ENCODE measurements around the gene LRFN5. TPM values are rescaled to one million over a fixed set of nuclear protein-coding genes. Genes with fewer than 3 reads are reported as not detected.

LRFN5 gene
- total RNA-seq, 1 donor from 2014 or later, result 12.0 TPM

DNA sequence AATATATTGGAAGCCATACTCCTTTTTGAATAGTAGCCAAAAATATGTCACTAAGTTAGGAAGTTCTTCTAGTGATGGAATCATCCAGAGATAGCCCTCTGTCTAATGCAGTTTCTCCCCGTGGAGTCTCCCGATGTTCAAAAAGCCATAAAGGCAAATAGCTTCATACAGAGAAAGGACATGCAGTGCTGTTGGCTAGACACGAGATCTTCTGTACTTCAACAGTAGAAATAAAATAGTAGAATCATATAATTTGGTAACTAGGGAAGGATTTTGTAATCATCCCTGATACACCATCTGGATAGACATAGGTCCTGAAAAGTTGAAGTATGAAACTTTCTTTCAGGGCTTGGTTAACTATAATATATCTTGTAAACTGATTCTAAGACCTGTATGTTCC lies 27.6 kb downstream of the LRFN5 start:
- Histone ChIP-seq H3K27ac (ENCODE audit: low read depth, low read length) (no peak overlapping the region), H3K27me3 (ENCODE audit: control insufficient read depth in 3 of 3, insufficient read depth in 3 of 3, low read length in 3 of 3) (no peaks in the 10 kb centered on the region), H3K4me3 (ENCODE audit: low read length in 3 of 3) (no peak overlapping the region), H3K9ac (ENCODE audit: low read depth in 1 of 3, low read length in 3 of 3) (no peak overlapping the region), H3K4me1 (ENCODE audit: control insufficient read depth in 3 of 3, insufficient read depth in 3 of 3, low read length in 3 of 3) (no peaks in the 10 kb centered on the region), H3K36me3 (ENCODE audit: control insufficient read depth in 3 of 3, insufficient read depth in 3 of 3, low read length in 3 of 3) (no peaks in the 10 kb centered on the region), H3K9me3 (ENCODE audit: control insufficient read depth in 3 of 3, low read length in 3 of 3) (no peaks in the 10 kb centered on the region)

DNA sequence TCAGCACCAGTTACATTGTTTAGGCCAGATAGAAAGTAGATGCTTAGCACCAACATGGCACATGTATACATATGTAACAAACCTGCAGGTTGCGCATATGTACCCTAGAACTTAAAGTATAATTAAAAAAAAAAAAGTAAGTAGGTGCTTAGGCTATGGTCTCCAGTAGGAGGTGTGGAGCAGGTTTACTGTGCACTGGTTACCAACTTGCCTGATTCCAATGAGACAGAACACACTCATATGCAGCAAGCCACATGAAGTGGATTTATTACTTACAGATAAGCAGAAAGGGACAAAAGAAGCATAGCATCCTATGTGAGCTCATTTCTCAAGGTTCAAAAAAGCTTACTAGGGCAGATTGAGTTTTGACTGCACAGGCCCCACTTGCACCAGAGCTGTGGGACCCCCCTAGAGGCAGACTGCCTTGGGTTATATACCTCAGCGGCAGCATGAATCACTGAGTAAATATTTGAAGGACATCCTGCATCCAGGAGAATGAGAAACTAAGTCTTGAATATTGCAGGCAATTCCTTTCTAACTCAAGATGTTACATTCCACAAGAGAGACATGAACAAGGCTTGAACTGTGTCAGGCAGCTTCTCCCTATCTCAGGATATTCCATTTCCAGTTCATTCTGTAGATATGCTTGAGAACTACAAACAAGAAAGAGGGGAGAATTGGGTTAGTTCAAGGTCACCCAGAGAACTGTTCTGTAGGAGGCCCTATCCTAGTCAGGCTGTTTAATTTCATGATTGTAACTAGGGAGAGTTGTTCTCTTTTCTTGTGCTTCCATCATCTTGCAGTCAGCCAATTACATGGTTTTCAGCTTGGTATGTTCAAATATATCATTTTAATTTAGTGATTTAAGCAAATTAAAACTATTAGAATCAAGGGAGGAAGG lies 30.1 kb downstream of the LRFN5 start:
- H3K4me3 ChIP-seq (ENCODE audit: low read length in 3 of 3), result no peak overlapping the region
- H3K9me3 ChIP-seq (ENCODE audit: control insufficient read depth in 3 of 3, low read length in 3 of 3), result no peaks in the 10 kb centered on the region
- H3K27ac ChIP-seq (ENCODE audit: low read depth, low read length), result no peak overlapping the region

DNA sequence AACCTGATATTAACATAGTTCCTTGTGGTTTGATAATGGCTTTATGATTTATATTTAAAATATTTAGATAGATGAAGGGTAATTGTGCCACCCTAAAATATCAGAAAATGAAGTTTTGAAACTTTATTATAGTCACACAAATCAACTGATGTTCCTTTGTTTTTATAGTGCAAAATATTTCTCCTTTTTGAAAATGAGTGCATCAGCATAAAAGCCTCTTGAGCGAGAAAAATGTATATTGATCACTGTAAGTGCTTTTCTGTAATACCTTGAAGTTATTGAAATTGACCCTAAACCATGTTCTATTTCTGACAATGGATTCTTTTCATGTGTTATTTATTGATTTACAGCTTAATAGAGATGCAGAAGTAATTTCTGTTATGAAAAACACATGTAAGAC lies 35.0 kb downstream of the LRFN5 start:
- H3K4me1 ChIP-seq (ENCODE audit: control insufficient read depth in 3 of 3, insufficient read depth in 3 of 3, low read length in 3 of 3), result no peaks in the 10 kb centered on the region
- H3K4me3 ChIP-seq (ENCODE audit: low read length in 3 of 3), result no peak overlapping the region
- no peak overlapping the region for H3K9ac ChIP-seq (ENCODE audit: low read depth in 1 of 3, low read length in 3 of 3)
- no peaks in the 10 kb centered on the region for H3K27me3 ChIP-seq (ENCODE audit: control insufficient read depth in 3 of 3, insufficient read depth in 3 of 3, low read length in 3 of 3)
- H3K9me3 ChIP-seq (ENCODE audit: control insufficient read depth in 3 of 3, low read length in 3 of 3), result no peaks in the 10 kb centered on the region
- no peak overlapping the region for H3K27ac ChIP-seq (ENCODE audit: low read depth, low read length)
- H3K36me3 ChIP-seq (ENCODE audit: control insufficient read depth in 3 of 3, insufficient read depth in 3 of 3, low read length in 3 of 3), result no peaks in the 10 kb centered on the region

More for the DNA sequence above, 30.1 kb downstream of the LRFN5 start:
- Histone ChIP-seq H3K9ac (ENCODE audit: low read depth in 1 of 3, low read length in 3 of 3) (no peak overlapping the region), H3K27me3 (ENCODE audit: control insufficient read depth in 3 of 3, insufficient read depth in 3 of 3, low read length in 3 of 3) (no peaks in the 10 kb centered on the region), H3K36me3 (ENCODE audit: control insufficient read depth in 3 of 3, insufficient read depth in 3 of 3, low read length in 3 of 3) (no peaks in the 10 kb centered on the region), H3K4me1 (ENCODE audit: control insufficient read depth in 3 of 3, insufficient read depth in 3 of 3, low read length in 3 of 3) (no peaks in the 10 kb centered on the region)

DNA sequence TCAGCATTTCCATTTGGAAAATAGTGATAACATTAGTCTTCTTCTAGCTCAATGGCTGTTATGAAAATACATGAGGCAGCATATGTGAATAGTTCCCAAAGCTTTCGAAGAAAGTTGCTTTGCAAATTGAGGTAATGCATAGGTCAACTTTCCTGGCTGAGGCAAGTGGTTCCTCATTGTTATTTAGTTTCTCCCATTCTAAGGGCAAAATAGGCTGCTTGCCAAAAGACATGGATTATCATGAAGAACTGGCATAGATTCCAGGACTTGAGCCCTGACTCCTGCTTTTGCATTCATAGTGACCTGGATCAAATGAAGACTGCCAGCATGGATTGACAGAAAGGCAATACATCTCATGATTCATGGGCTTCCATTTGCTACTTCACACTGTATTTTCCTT lies 35.7 kb downstream of the LRFN5 start:
- H3K9me3 ChIP-seq (ENCODE audit: control insufficient read depth in 3 of 3, low read length in 3 of 3), result no peaks in the 10 kb centered on the region
- H3K27me3 ChIP-seq (ENCODE audit: control insufficient read depth in 3 of 3, insufficient read depth in 3 of 3, low read length in 3 of 3), result no peaks in the 10 kb centered on the region
- no peak overlapping the region for H3K4me3 ChIP-seq (ENCODE audit: low read length in 3 of 3)
- H3K27ac ChIP-seq (ENCODE audit: low read depth, low read length), result no peak overlapping the region
- no peaks in the 10 kb centered on the region for H3K36me3 ChIP-seq (ENCODE audit: control insufficient read depth in 3 of 3, insufficient read depth in 3 of 3, low read length in 3 of 3)
- H3K9ac ChIP-seq (ENCODE audit: low read depth in 1 of 3, low read length in 3 of 3), result no peak overlapping the region
- no peaks in the 10 kb centered on the region for H3K4me1 ChIP-seq (ENCODE audit: control insufficient read depth in 3 of 3, insufficient read depth in 3 of 3, low read length in 3 of 3)

DNA sequence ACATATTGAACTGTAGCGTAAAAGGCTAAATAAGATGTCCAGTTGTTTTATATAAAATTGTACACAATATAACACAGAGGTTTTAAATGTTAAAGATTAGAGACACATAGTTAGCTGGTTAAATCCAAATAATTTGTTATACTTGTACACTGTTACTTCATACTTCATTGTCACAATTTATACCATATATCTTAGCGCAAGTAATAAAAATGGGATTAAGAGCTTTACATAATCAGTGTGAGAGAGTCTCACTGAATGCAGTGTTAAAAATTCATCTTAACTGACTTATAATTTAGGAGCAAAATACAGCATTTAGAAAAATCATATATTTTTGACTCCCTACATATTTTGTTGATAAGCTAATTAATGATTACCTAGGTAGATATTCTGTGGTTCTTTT lies 36.1 kb downstream of the LRFN5 start:
- Histone ChIP-seq H3K4me1 (ENCODE audit: control insufficient read depth in 3 of 3, insufficient read depth in 3 of 3, low read length in 3 of 3) (no peaks in the 10 kb centered on the region), H3K4me3 (ENCODE audit: low read length in 3 of 3) (no peak overlapping the region), H3K9ac (ENCODE audit: low read depth in 1 of 3, low read length in 3 of 3) (no peak overlapping the region), H3K9me3 (ENCODE audit: control insufficient read depth in 3 of 3, low read length in 3 of 3) (no peaks in the 10 kb centered on the region), H3K27ac (ENCODE audit: low read depth, low read length) (no peak overlapping the region), H3K36me3 (ENCODE audit: control insufficient read depth in 3 of 3, insufficient read depth in 3 of 3, low read length in 3 of 3) (no peaks in the 10 kb centered on the region), H3K27me3 (ENCODE audit: control insufficient read depth in 3 of 3, insufficient read depth in 3 of 3, low read length in 3 of 3) (no peaks in the 10 kb centered on the region)

DNA sequence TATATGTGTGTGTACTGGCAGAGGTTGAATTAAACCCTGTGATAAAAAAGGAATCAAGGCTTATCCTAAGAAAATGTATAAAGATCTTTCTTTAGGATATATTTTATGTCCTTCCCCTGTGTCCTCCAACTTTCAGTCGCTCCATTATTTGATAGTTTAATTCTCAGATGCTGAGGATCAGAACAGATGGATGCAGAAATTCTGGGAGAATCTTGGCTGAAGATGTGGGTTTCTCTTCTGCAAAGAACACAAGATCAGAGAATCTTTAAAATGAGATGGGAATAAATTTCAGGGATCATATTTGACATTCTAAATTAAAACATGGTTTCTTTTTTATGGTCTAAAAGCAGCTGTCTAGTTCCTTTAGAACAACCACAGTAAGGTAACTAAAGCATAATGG lies 37.9 kb downstream of the LRFN5 start:
- no peak overlapping the region for H3K27ac ChIP-seq (ENCODE audit: low read depth, low read length)
- no peaks in the 10 kb centered on the region for H3K36me3 ChIP-seq (ENCODE audit: control insufficient read depth in 3 of 3, insufficient read depth in 3 of 3, low read length in 3 of 3)
- H3K4me3 ChIP-seq (ENCODE audit: low read length in 3 of 3), result no peak overlapping the region
- H3K9me3 ChIP-seq (ENCODE audit: control insufficient read depth in 3 of 3, low read length in 3 of 3), result no peaks in the 10 kb centered on the region
- H3K9ac ChIP-seq (ENCODE audit: low read depth in 1 of 3, low read length in 3 of 3), result no peak overlapping the region
- H3K27me3 ChIP-seq (ENCODE audit: control insufficient read depth in 3 of 3, insufficient read depth in 3 of 3, low read length in 3 of 3), result no peaks in the 10 kb centered on the region
- H3K4me1 ChIP-seq (ENCODE audit: control insufficient read depth in 3 of 3, insufficient read depth in 3 of 3, low read length in 3 of 3), result no peaks in the 10 kb centered on the region

DNA sequence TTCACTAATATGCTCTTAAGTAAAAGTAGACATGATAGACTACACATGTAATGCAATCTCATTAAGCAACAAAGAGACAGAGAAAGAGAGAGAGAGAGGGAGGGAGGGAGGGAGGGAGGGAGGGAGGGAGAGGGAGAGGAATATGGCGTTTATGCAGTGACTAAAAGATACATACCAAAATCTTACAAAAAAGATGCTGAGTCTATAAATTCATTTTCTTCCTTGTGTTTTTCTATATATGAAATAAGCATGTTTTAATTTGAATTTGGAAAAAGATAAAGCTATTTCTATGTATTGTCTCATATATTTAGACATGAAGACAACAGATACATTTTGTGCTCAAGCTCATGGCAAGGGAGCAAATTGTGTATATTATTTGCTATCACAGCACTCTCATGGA lies 44.1 kb downstream of the LRFN5 start:
- no peak overlapping the region for H3K4me3 ChIP-seq (ENCODE audit: low read length in 3 of 3)
- H3K27me3 ChIP-seq (ENCODE audit: control insufficient read depth in 3 of 3, insufficient read depth in 3 of 3, low read length in 3 of 3), result no peaks in the 10 kb centered on the region
- no peak overlapping the region for H3K9ac ChIP-seq (ENCODE audit: low read depth in 1 of 3, low read length in 3 of 3)
- no peaks in the 10 kb centered on the region for H3K9me3 ChIP-seq (ENCODE audit: control insufficient read depth in 3 of 3, low read length in 3 of 3)
- no peaks in the 10 kb centered on the region for H3K4me1 ChIP-seq (ENCODE audit: control insufficient read depth in 3 of 3, insufficient read depth in 3 of 3, low read length in 3 of 3)
- no peak overlapping the region for H3K27ac ChIP-seq (ENCODE audit: low read depth, low read length)
- H3K36me3 ChIP-seq (ENCODE audit: control insufficient read depth in 3 of 3, insufficient read depth in 3 of 3, low read length in 3 of 3), result no peaks in the 10 kb centered on the region

DNA sequence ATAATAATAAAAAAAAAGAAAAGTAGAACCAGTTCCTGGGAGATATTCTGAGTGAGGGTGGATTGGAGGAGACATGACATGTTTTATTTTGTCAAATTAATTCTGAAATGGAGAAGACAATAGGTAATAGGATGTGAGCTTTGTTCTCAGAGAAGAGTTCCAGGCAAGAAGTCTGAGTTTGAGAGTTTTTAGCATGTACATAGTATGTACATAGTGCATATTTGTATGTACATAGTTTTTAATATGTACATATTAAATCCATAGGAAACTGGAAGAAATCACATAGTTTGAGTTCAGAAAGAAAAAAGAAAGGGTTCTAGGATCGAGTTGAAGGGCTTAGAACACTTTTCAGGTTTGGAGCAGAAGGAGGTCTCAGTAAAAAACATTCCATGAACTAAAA lies 47.5 kb downstream of the LRFN5 start:
- Histone ChIP-seq H3K27me3 (ENCODE audit: control insufficient read depth in 3 of 3, insufficient read depth in 3 of 3, low read length in 3 of 3) (no peaks in the 10 kb centered on the region), H3K36me3 (ENCODE audit: control insufficient read depth in 3 of 3, insufficient read depth in 3 of 3, low read length in 3 of 3) (no peaks in the 10 kb centered on the region), H3K4me3 (ENCODE audit: low read length in 3 of 3) (no peak overlapping the region), H3K4me1 (ENCODE audit: control insufficient read depth in 3 of 3, insufficient read depth in 3 of 3, low read length in 3 of 3) (no peaks in the 10 kb centered on the region), H3K9me3 (ENCODE audit: control insufficient read depth in 3 of 3, low read length in 3 of 3) (no peaks in the 10 kb centered on the region), H3K9ac (ENCODE audit: low read depth in 1 of 3, low read length in 3 of 3) (no peak overlapping the region), H3K27ac (ENCODE audit: low read depth, low read length) (no peak overlapping the region)

DNA sequence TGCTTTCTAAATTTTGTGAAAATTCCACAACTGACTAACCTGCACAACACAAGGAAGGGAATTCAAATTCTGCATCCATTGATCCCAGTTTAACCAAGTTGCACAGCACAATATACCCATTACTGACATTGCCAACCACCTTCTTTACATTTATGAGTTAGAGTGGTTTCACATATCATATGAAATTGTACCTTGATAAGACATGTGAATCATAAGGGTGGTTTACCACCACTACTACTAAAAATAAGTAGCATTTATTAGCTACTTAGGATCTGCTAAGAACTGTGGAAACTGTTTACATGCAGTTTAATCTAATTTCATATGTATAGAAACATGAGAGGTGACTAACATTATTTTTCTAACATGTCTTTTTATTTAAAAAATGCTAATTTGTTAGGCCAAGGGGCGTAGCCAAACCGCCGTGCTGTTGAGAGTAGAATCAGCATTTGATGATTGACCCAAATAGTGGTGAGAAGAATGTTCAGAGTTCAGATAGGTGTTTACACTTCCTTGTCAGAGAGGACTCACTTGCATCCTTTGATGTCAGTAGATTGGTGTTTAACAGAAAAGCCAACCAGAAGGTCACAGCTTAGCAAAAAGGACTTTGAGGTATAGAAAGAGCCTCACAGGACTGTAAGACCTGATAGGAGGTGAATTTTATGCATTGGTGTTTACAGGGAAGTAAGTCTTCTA lies 56.2 kb downstream of the LRFN5 start:
- Histone ChIP-seq H3K4me1 (ENCODE audit: control insufficient read depth in 3 of 3, insufficient read depth in 3 of 3, low read length in 3 of 3) (no peaks in the 10 kb centered on the region), H3K27me3 (ENCODE audit: control insufficient read depth in 3 of 3, insufficient read depth in 3 of 3, low read length in 3 of 3) (no peaks in the 10 kb centered on the region), H3K27ac (ENCODE audit: low read depth, low read length) (no peak overlapping the region), H3K9me3 (ENCODE audit: control insufficient read depth in 3 of 3, low read length in 3 of 3) (no peaks in the 10 kb centered on the region), H3K4me3 (ENCODE audit: low read length in 3 of 3) (no peak overlapping the region), H3K9ac (ENCODE audit: low read depth in 1 of 3, low read length in 3 of 3) (no peak overlapping the region), H3K36me3 (ENCODE audit: control insufficient read depth in 3 of 3, insufficient read depth in 3 of 3, low read length in 3 of 3) (no peaks in the 10 kb centered on the region)

DNA sequence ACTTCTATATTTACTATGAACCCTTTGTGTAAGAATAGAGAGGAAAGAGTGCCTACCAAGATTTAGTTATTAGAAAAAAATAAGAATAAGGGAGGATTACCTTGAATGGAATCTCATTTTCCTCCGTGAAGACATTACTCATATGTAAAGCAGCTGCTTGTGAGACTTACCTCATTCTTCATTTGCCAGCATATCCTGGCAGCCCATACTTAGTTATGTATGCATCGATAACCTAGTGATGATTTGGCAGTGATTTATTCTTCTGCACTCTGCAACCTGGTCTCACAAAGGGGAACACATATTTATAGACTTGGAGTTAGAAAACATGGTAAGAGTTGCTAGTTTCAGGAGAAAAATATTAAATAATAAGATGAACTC lies 56.8 kb downstream of the LRFN5 start:
- Histone ChIP-seq H3K9me3 (ENCODE audit: control insufficient read depth in 3 of 3, low read length in 3 of 3) (no peaks in the 10 kb centered on the region), H3K4me1 (ENCODE audit: control insufficient read depth in 3 of 3, insufficient read depth in 3 of 3, low read length in 3 of 3) (no peaks in the 10 kb centered on the region), H3K9ac (ENCODE audit: low read depth in 1 of 3, low read length in 3 of 3) (no peak overlapping the region), H3K4me3 (ENCODE audit: low read length in 3 of 3) (no peak overlapping the region), H3K27ac (ENCODE audit: low read depth, low read length) (no peak overlapping the region), H3K36me3 (ENCODE audit: control insufficient read depth in 3 of 3, insufficient read depth in 3 of 3, low read length in 3 of 3) (no peaks in the 10 kb centered on the region), H3K27me3 (ENCODE audit: control insufficient read depth in 3 of 3, insufficient read depth in 3 of 3, low read length in 3 of 3) (no peaks in the 10 kb centered on the region)
